GM19035 (cell line): ENCODE measurements around the gene RAB6A.

Experiments
- ATAC-seq: cut with Tn5 transposase; IDR thresholded peaks from one replicate; pipeline ENCODE4 v1.9.1; 2021; ENCODE audit not compliant: unreplicated experiment

The RAB6A gene

GRCh38 chr11:73633999-73634398, 126.9 kb downstream of the RAB6A start:
- ATAC-seq = no peak

GRCh38 chr11:73632996-73633395, 127.9 kb downstream of the RAB6A start:
- no peak for ATAC-seq

GRCh38 chr11:73629907-73630306, 131.0 kb downstream of the RAB6A start:
- no peak for ATAC-seq

GRCh38 chr11:73625696-73626318, 135.1 kb downstream of the RAB6A start:
- no peak for ATAC-seq
